T47D (cell line): Measurements from ENCODE around the gene GIPR.
"Not testable (repeated sequence)": the region's sequence is repeated elsewhere in the genome, so short reads cannot be mapped to it uniquely, and the experiment has no call there.

Experiments
- DNase-seq, 2 experiments: peaks; one replicate each; pipeline versions ENCODE4 v3.0.0 to v3.0.0-alpha.2; 2011 to 2012; ENCODE audit warnings: low read depth in 1 of 2, low spot score in 1 of 2
- JUND ChIP-seq: IDR thresholded peaks from 2 replicates; pipeline ENCODE4 v1.6.1; 2012; ENCODE audit warnings: low read depth
- in situ Hi-C: cut with HindIII; loops from 2 replicates; pipeline ENCODE4 v1.10.0; 2016; ENCODE audit warnings: low sequenced_read_pairs, low pct_unique_long_range_greater_than_20kb

GIPR gene

DNA sequence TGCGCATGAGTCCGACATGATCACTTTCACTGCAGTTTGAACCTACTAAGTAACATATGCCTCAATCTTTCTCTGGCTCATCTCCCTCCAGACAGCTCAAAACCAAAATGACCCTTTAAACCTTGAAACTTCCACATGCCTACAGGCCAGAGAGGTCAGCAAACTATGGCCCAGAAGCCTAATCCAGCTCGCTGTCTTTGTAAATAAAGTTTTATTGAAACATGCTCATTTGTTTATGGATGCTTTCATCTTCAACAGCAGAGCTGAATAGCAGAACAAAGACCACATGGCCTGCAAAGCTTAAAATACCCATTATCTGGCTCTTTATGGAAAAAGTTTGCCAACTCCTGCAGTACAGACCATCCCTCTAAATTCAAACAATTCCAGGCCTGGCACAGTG, 47.1 kb downstream of the GIPR start:
- no peak for DNase-seq
- in situ Hi-C loops: no loop called here
- TF ChIP-seq JUND: no peak

GRCh38 chr19:45716359-45717130, 48.5 kb downstream of the GIPR start:
- in situ Hi-C loops: no loop called here
- DNase-seq: peak; percentile 51 to 65
- no peak for TF ChIP-seq JUND

DNA sequence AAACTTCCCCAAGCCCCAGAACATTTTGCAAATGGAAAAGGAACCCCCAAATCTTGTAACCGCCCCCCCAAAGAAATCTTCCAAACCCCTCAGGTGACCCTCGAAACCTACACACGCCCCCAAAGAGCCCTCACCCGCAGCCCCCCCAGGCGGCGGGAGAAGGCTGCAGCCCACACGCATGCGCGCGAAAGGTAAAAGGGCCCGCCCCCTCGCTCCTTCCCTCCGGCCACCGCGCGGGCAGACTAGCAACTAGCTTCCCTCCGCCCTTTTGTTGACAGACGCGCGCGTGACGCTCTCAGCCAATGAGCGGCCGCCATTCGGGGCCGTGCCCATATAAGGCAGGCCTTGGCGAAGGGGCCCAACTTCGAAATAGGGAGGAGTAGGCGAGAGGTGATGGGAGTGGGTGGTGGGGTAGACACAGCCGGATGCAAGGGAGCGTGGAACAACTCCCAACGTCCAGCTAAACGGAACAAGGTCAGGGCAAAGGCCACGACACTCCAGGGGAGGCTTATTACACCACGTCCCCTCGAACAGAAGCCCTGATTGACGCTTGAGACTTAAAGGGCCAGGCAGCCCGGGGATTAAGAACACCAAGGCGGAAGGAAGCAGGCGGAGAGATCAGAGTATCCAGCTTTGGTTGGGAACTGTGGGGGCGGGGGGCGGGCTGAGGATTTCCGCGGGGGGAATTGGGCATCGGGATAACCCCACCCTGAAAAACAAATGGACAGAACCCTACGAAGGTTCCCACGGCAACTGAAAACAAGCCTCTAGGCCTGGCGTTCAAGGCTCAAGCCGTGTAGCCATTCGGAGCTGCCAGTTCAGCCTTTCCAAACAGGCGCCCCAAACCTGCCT, 49.3 kb downstream of the GIPR start:
- peak; percentile 88 to 98 for DNase-seq
- no peak for TF ChIP-seq JUND
- in situ Hi-C loops: no loop called here

DNA sequence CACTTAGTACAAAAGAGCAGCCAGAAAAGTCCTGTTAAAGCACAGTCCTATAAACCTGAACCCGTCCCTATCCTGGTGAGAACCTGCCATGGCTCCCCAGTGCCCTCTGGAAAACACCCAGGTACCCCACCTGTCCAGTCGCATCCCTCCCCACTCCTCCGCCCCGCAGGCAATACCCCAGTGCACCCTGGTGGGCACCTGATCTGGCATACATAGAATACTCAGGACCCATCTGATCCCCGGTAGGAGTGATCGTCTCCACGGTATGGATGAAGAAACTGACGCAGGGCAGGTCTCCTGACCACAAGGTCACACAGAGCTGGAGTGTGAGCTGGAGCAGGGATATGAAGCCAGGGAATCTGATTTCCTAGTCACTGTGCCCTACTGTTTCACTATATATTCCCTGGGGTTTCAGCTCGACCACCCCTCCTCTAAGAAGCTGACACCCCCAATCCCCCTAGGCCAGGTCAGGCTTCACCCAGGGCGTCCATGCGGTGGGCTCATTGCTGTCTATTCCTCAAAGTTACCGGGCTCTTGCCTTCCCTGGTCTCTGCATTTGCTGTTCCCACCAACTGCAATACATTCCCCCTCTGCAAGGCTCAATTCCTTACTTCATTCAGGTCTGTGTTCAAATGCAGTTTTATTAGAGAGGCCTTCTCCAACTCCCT, 50.1 kb downstream of the GIPR start:
- in situ Hi-C loops: no loop called here
- no peak for TF ChIP-seq JUND
- DNase-seq: no peak

DNA sequence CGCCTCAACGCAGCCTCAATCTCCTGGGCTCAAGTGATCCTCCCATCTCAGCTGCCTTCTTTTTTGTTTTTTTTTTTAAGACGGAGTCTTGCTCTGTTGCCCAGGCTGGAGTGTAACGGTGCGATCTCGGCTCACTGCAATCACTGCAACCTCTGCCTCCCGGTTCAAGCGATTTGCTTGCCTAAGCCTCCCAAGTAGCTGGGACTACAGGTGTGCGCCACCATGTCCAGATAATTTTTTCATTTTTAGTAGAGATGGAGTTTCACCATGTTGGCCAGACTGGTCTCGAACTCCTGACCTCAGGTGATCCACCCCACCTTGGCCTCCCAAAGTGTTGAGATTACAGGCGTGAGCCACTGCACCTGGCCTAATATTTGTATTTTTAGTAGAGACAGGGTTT, 52.0 kb downstream of the GIPR start:
- DNase-seq, in situ Hi-C loops: not testable (repeated sequence)

- in situ Hi-C loops, DNase-seq: not testable (repeated sequence)
Observed at GRCh38 chr19:45728683-45729082, 60.7 kb downstream of the GIPR start.

GRCh38 chr19:45729800-45730290, 61.8 kb downstream of the GIPR start:
- in situ Hi-C loops: no loop called here

DNA sequence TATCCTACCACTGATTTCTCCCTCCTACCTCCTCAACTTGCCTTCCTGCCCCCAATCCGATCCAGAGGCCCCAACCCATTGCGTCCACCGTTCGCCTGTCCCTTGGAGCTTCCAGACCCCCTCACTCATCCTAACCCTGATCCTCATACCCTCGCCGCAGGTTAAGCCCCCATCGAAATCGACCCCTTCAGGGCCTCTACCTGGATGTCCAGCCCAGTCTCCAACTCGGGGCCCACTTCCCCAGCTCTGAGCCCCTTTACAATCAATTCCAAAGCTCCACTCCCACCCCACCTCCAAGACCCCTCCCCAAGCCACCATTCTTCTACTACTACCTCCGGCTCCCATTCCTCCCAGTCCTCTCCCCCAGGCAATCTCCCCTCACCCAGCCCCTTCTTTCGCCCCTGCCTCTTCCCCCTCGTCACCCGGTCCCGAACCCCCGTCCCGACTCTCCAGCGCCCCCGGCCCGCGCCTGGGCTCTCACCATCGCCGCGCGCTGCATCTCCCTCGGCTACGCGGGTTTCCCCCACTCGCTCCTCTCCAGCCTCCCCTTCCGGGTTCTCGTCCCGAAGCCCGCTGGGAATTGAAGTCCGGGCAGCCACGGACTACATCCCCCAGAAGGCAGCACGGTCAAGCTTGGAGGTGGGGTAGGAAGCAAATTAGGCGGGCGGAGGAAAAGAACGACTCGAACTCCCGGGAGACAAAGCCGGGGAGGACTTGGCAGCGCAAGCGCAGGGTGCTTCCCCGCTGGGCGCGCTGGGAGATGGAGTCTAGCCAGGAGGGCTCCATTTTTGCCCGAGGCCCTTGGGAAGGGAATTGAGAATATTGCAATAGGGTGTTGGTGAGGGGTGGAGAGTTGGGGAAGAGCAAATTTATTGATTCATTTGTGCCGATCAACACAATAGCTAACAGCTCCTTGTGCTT, 62.6 kb downstream of the GIPR start, which contains the start of gene FBXO46:
Gene FBXO46 (minus strand): TSS at position 529 of the 921 bp plus-strand sequence. CDS start 17,401 bp downstream, outside the sequence.
- in situ Hi-C loops: no loop called here
- TF ChIP-seq JUND: no peak
- peak; percentile 80 to 97 for DNase-seq

More at GRCh38 chr19:45729800-45730290, 61.8 kb downstream of the GIPR start:
- TF ChIP-seq JUND: no peak
- DNase-seq: peak in 1 of 2 experiments; percentile 28
